Spleen (tissue), 11 donors: Measurements from ENCODE around the gene SMCO4. TPM values are rescaled to one million over a fixed set of nuclear protein-coding genes. Genes with fewer than 3 reads are reported as not detected.

Experiments used
- DNase-seq: peaks from one replicate; pipeline ENCODE4 v3.0.0-alpha.2; 2020
- H3K27ac ChIP-seq, 8 donors: fragments of 200-600 bp; sonication (generic) in 7 of 8; 1 replicate in 4 of 8; 2 replicates in 4 of 8; pipeline versions ENCODE4 v1.5.0 to v1.8.0; 2016 to 2021; ENCODE audit warnings: inconsistent platforms in 4 of 8, mild to moderate bottlenecking in 4 of 8, moderate library complexity in 1 of 8
- H3K27me3 ChIP-seq, 7 donors: fragments of 200-600 bp; sonication (generic) in 6 of 7; replicated peaks in 1 of 7; 1 replicate in 4 of 7; 2 replicates in 3 of 7; pipeline versions ENCODE4 v1.5.0 to v1.8.0; 2016 to 2021; ENCODE audit warnings: inconsistent platforms in 3 of 7, mild to moderate bottlenecking in 1 of 7
- H3K36me3 ChIP-seq, 6 donors: fragments of 200-600 bp; sonication (generic) in 5 of 6; 1 replicate in 4 of 6; 2 replicates in 2 of 6; pipeline versions ENCODE4 v1.5.0 to v1.8.0; 2016 to 2021; ENCODE audit warnings: inconsistent platforms in 2 of 6
- H3K4me1 ChIP-seq, 6 donors: fragments of 200-600 bp; sonication (generic) in 5 of 6; 1 replicate in 3 of 6; 2 replicates in 3 of 6; pipeline versions ENCODE4 v1.5.0 to v1.8.0; 2016 to 2021; ENCODE audit warnings: inconsistent platforms in 3 of 6
- H3K4me3 ChIP-seq, 8 donors: fragments of 200-600 bp; sonication (generic) in 7 of 8; 1 replicate in 4 of 8; 2 replicates in 4 of 8; pipeline versions ENCODE4 v1.5.0 to v1.8.0; 2016 to 2021; ENCODE audit warnings: inconsistent platforms in 4 of 8, mild to moderate bottlenecking in 4 of 8, moderate library complexity in 2 of 8
- H3K9me3 ChIP-seq, 8 donors: fragments of 200-600 bp; sonication (generic) in 7 of 8; 1 replicate in 4 of 8; 2 replicates in 4 of 8; pipeline versions ENCODE4 v1.5.0 to v1.8.0; 2016 to 2021; ENCODE audit warnings: inconsistent platforms in 4 of 8
- POLR2A ChIP-seq, 3 donors: fragments of 450-650 bp; IDR thresholded peaks; one replicate each; pipeline ENCODE4 v1.5.1; 2017; ENCODE audit warnings: antibody characterized with exemption in 3 of 3, mild to moderate bottlenecking in 1 of 3
- POLR2AphosphoS5 ChIP-seq, 3 donors: sonication (generic); formaldehyde crosslinking; IDR thresholded peaks; one replicate each; pipeline ENCODE4 v1.5.1; 2017; ENCODE audit warnings: antibody characterized with exemption in 3 of 3
- WGBS, 5 donors: extraction: QIAGEN DNeasy Blood & Tissue Kit in 3 of 5; methylation state at CpG; one replicate each; pipeline versions ENCODE4 v1.1.5 to v1.1.7; 2013 to 2018; 5-methylcytosine and 5-hydroxymethylcytosine counted together
- intact Hi-C: fragments of 100-400 bp; cut with DNase I; formaldehyde crosslinking; loops from one replicate; pipeline ENCODE4 v1.15.0; 2023; ENCODE audit warnings: low total_unique reads
- polyA plus RNA-seq, 3 donors: library from polyadenylated mRNA; stranded (reverse); fragments of 200-250 nt; gene quantifications; one replicate each; pipeline ENCODE4 v1.2.1, GENCODE V29; 2013
- total RNA-seq, 7 donors: library from RNA; depleted of rRNA in 3 of 7; stranded (reverse); fragments of >200 nt in 3 of 7; fragmentation: NEBNext Ultra II Directional in 4 of 7; extraction: Animal tissue kit (Norgen Biotek cat#: 25700) in 4 of 7; gene quantifications; one replicate each; pipeline versions ENCODE4 v1.1.0 to v1.2.1, GENCODE V29; 2016 to 2021
- TF ChIP-seq, protein P1 (sequence below), 11 experiments: fragments of 200-600 bp in 7 of 11; fragments of 450-650 bp in 4 of 11; sonication (generic) in 4 of 11; IDR thresholded peaks in 8 of 11; conservative IDR thresholded peaks in 3 of 11; 1 replicate in 7 of 11; 2 replicates in 4 of 11; pipeline versions ENCODE4 v1.4.0 to v1.8.0; 2016 to 2021; ENCODE audit warnings: antibody characterized with exemption in 11 of 11, inconsistent platforms in 4 of 11, mild to moderate bottlenecking in 1 of 11
- donor health status: healthy with polysubstance abuse.
- donor health status: DM: no; HTN: no; CAD: no; lungs with moderate emphysema.
- donor health status: DM: no; HTN: no; CAD: no.
- donor health status: Bipolar disorder and iron deficiency.
- donor health status: healthy.
- donor health status: DM: no; HTN: no; CAD: no.
- donor health status: DM: yes; HTN: yes; CAD: no.

Gene SMCO4
- total and polyA plus RNA-seq, 10 donors, result 21.8 to 74.1 (median 51.9) TPM

DNA sequence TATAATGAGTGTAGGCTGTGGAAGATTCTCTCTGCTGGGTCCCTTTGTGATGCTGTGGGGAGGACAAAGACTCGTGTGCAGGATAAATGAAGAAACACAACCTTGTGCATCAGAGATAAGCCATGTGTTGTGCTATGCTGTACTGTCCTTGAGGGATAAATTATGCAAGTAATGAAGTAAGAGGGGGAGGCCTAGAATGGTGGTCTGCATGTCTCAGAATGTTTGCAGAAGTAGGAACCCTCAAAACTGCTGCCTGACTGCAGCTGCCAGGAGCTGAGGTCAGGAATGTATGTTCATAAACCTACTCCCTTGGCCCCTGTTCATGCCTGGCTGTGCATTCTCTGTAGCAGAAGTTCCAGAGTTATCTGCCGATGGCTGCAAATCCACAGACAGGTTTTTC is 4.6 kb upstream of the SMCO4 start:
- DNase-seq, result no peak
- Histone ChIP-seq H3K4me3 (no peak overlapping the region), H3K4me1 (peaks cover 0 to 28% (median 19%) of the 10 kb centered on the region in 6 donors), H3K9me3 (no peaks in the 10 kb centered on the region), H3K36me3 (no peaks in the 10 kb centered on the region), H3K27ac (no peak overlapping the region), H3K27me3 (peaks cover 0 to 8% (median 0%) of the 10 kb centered on the region in 7 donors)
- WGBS, 5 donors, result 51 to 85% (median 60%) methylated on average over 2 of the region's 2 CpGs
- TF ChIP-seq POLR2A (IDR thresholded peaks at IDR 0.05) (no peak), POLR2AphosphoS5 (IDR thresholded peaks at IDR 0.05) (no peak)
- intact Hi-C loops, result loop anchor here (10.0 kb wide), 1 partner anchor 97 kb away; no protein-coding TSS in a partner anchor

DNA sequence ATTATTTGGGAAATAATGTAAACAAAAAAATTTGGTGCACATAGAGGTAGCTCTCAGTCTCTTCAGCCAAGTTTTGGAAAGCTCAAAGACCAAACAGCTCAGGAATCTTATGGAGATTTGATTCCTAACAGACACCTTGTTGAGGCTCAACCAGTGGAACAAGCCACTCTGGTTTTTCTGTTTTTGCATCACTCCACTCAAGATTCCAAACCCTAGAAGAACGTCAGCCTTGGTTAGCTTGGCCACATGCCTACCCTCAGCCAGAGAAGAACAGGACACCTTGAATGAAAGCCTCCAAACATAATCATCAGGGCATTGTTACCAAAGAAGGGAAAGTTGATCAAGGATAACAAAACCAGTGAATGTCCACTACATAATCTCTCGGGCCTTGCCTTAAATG is 3.8 kb upstream of the SMCO4 start:
- peaks cover 0 to 15% (median 0%) of the 10 kb centered on the region in 7 donors for H3K27me3 ChIP-seq
- DNase-seq, result no peak
- H3K9me3 ChIP-seq, result no peaks in the 10 kb centered on the region
- no peaks in the 10 kb centered on the region for H3K36me3 ChIP-seq
- H3K4me1 ChIP-seq, result peaks cover 0 to 32% (median 26%) of the 10 kb centered on the region in 6 donors
- TF ChIP-seq, protein P1, sequence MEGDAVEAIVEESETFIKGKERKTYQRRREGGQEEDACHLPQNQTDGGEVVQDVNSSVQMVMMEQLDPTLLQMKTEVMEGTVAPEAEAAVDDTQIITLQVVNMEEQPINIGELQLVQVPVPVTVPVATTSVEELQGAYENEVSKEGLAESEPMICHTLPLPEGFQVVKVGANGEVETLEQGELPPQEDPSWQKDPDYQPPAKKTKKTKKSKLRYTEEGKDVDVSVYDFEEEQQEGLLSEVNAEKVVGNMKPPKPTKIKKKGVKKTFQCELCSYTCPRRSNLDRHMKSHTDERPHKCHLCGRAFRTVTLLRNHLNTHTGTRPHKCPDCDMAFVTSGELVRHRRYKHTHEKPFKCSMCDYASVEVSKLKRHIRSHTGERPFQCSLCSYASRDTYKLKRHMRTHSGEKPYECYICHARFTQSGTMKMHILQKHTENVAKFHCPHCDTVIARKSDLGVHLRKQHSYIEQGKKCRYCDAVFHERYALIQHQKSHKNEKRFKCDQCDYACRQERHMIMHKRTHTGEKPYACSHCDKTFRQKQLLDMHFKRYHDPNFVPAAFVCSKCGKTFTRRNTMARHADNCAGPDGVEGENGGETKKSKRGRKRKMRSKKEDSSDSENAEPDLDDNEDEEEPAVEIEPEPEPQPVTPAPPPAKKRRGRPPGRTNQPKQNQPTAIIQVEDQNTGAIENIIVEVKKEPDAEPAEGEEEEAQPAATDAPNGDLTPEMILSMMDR (IDR thresholded peaks at IDR 0.05 in 8 of 11, conservative IDR thresholded peaks at IDR 0.05 in 3 of 11), result no peak
- TF ChIP-seq POLR2AphosphoS5 (IDR thresholded peaks at IDR 0.05), result no peak
- TF ChIP-seq POLR2A (IDR thresholded peaks at IDR 0.05), result no peak
- WGBS, 5 donors, result 80 to 91% (median 83%) methylated on average over 2 of the region's 2 CpGs
- intact Hi-C loops, result loop anchor here (10.0 kb wide), 1 partner anchor 98 kb away; no protein-coding TSS in a partner anchor
- no peak overlapping the region for H3K27ac ChIP-seq
- no peak overlapping the region for H3K4me3 ChIP-seq

DNA sequence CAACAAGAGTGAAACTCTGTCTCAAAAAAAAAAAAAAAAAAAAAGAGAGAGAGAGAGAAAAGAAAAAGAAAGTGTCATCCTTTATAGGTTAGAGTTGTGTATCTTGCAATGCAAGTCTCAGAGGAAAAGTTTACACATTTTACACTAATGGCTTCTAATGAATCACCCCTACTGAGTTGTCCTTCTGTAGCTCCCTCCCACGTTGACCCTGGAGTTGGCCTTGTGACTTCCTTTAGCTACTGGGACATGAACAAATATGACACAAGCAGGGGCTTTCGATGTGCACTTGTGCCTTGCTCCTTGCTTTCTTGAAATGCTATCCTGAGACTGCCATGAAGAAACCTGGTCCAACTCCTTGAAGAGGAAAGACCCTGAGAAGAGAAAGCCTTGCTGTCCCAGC is 2.4 kb upstream of the SMCO4 start:
- no peaks in the 10 kb centered on the region for H3K9me3 ChIP-seq
- TF ChIP-seq POLR2A (IDR thresholded peaks at IDR 0.05) (no peak), POLR2AphosphoS5 (IDR thresholded peaks at IDR 0.05) (peak in 1 of 3 donors; percentile 25)
- H3K27ac ChIP-seq, result peak overlapping the region in 3 of 8 donors; percentile 48 to 59 (median 55)
- no peak for DNase-seq
- peaks cover 0 to 42% (median 35%) of the 10 kb centered on the region in 6 donors for H3K4me1 ChIP-seq
- peaks cover 0 to 15% (median 0%) of the 10 kb centered on the region in 7 donors for H3K27me3 ChIP-seq
- 29 to 67% (median 56%) methylated on average over 2 of the region's 2 CpGs for WGBS, 5 donors
- H3K36me3 ChIP-seq, result no peaks in the 10 kb centered on the region
- intact Hi-C loops, result loop anchor here (10.0 kb wide), 1 partner anchor 99 kb away; no protein-coding TSS in a partner anchor
- no peak overlapping the region for H3K4me3 ChIP-seq

DNA sequence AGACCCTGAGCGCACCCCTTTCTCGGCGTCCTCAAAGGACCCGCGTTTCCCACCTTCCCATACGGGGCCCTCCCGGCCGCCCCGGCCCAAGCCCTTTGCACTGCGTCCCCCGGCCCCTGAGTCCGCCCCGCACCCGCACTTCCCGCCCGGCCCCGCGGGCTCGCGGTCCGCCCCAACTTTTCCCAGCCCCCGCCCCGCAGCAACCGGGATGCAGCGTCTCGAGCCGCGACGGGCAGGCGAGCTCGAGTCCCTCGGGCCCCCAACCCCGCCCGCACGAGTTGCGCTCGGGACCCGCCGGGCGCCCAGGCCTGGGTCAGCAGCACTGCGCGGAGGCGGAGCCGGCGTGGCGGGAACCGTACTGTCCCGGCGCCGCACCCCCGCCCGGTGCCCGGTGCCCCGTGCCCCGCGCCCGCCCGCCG is 371 bp downstream of the SMCO4 start:
- no peak for DNase-seq
- Histone ChIP-seq H3K4me3 (peak overlapping the region; percentile 63 to 91 (median 72)), H3K27me3 (peaks cover 0 to 15% (median 0%) of the 10 kb centered on the region in 7 donors), H3K4me1 (peaks cover 0 to 64% (median 43%) of the 10 kb centered on the region in 6 donors), H3K27ac (peak overlapping the region; percentile 53 to 95 (median 91)), H3K9me3 (no peaks in the 10 kb centered on the region), H3K36me3 (no peaks in the 10 kb centered on the region)
- 1 to 2% (median 1%) methylated on average over 16 to 59 of the region's 59 CpGs for WGBS, 5 donors
- intact Hi-C loops, result loop anchor here (5.0 to 10.0 kb wide), 2 partner anchors 102 to 311 kb away; no protein-coding TSS in a partner anchor
- TF ChIP-seq POLR2A (IDR thresholded peaks at IDR 0.05) (no peak), POLR2AphosphoS5 (IDR thresholded peaks at IDR 0.05) (no peak)
- TF ChIP-seq, protein P1 (IDR thresholded peaks at IDR 0.05 in 8 of 11, conservative IDR thresholded peaks at IDR 0.05 in 3 of 11), result no peak
